ENCODE results near the gene ZNF182.

DNA sequence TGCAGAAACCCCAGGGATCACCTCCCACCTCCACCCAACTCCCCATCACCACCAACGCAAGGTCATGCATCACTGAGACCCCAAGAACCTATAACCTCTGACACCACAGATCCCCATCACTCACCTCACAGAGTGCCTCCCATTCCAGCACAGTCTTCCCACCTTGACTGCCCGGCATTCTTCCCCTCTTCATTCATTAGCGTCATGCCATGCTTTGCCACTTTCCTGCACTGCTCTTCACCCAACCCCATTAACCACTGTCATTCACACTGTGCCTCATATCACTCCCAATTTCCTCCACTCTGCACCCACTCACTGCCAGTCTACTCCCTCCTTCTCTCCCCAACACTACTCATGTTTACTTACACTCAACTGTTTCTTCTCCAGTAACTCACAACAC, 30.6 kb downstream of the ZNF182 start:
- TF ChIP-seq POLR2AphosphoS5 (IDR thresholded peaks at IDR 0.05): no peak
- TF ChIP-seq, protein P1, sequence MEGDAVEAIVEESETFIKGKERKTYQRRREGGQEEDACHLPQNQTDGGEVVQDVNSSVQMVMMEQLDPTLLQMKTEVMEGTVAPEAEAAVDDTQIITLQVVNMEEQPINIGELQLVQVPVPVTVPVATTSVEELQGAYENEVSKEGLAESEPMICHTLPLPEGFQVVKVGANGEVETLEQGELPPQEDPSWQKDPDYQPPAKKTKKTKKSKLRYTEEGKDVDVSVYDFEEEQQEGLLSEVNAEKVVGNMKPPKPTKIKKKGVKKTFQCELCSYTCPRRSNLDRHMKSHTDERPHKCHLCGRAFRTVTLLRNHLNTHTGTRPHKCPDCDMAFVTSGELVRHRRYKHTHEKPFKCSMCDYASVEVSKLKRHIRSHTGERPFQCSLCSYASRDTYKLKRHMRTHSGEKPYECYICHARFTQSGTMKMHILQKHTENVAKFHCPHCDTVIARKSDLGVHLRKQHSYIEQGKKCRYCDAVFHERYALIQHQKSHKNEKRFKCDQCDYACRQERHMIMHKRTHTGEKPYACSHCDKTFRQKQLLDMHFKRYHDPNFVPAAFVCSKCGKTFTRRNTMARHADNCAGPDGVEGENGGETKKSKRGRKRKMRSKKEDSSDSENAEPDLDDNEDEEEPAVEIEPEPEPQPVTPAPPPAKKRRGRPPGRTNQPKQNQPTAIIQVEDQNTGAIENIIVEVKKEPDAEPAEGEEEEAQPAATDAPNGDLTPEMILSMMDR (IDR thresholded peaks at IDR 0.05): no peak

Measured in transverse colon (tissue), 4 donors.